GM18909 (cell line): ENCODE data around the gene KMT2B.
"Not testable (repeated sequence)": the region's sequence is repeated elsewhere in the genome, so short reads cannot be mapped to it uniquely, and the experiment has no call there.

Experiments
- ATAC-seq: cut with Tn5 transposase; IDR thresholded peaks from one replicate; pipeline ENCODE4 v1.9.1; 2021; ENCODE audit warnings: mild to moderate bottlenecking; ENCODE audit not compliant: unreplicated experiment, poor library complexity

Gene KMT2B

DNA sequence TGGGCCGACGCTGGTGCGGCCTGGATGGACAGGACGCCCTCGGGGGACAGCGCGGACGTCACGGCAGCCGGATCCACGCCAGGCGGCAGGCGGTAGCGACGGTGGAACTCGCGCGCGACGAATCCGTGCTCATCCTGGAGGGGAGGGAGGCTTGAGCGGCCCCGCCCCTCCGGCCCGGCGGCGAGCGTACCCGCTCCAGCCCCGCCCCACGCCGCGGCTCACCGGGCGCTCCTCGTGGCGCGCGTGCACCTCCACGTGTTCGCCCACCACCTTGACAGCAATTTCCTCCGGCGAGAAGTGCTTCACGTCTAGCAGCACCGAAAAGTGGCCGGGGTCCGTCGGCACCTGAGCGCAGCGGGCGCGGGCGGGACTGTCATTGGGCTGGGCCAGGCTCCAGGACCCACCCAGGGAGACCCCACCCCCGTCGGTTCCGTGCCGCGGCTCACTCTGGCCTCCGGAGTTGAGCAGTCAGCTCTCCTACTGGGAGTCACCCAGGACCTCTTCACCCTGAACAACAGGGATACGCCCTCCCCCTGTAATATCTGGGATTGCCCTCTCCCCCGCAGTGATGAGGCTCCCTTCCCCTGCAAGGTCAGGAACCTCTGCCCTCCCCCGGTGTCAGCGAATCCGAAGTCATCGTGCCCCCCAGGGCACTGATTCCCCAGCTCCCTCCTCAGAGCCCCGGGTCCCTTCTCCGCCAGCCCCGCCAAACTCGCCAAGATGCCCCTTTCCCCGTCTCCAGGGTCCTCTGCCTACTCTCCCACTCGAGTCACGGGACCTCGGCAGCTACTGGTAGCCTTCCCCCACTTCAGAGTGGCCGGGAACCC lies 38.0 kb downstream of the KMT2B start:
- ATAC-seq = no peak

DNA sequence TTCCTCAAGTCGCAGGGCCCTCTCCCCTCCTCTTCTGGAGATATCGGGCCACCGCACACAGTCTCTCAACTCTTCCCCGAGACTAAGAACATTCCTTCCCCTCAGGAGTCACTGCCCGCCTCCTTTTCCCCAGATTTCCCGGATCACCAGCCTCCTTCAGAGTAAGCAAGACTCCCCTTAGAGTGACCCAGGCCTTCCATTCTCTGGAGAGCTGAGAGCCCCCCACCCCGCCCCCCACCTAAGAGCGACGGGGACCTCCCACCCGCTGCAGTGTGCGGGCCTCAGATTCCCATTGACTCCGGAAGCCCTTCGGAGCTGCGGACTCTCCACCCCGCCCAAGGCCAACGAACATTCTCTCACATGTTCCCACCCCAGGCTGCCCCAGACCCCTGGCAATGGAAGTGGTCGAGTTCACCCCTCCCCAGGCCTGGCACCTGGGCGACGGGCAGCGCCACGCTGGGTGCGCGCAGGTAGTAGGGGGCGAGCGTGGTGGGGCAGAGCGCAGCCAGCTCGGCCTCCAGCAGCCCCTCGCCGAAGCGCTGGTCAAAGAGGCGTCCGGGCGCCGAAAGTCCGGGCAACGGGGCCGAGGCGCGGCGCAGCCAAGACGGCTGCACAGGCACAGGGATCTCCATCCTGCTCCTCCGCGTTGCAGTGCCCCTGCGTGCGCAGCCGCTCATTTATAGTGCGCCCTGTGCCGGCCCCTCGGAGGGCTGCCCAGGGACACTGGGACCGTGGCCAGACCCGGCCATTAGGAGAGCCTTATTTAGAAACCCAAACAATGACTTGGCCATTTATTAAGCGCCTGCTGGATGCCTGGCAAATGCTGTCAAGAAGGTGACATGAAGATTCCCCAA lies 38.8 kb downstream of the KMT2B start, which contains the start of gene HSPB6:
Gene HSPB6 (minus strand): TSS at position 653 of the 854 bp plus-strand sequence. CDS start 21 bp downstream, at position 632.
- no peak for ATAC-seq

DNA sequence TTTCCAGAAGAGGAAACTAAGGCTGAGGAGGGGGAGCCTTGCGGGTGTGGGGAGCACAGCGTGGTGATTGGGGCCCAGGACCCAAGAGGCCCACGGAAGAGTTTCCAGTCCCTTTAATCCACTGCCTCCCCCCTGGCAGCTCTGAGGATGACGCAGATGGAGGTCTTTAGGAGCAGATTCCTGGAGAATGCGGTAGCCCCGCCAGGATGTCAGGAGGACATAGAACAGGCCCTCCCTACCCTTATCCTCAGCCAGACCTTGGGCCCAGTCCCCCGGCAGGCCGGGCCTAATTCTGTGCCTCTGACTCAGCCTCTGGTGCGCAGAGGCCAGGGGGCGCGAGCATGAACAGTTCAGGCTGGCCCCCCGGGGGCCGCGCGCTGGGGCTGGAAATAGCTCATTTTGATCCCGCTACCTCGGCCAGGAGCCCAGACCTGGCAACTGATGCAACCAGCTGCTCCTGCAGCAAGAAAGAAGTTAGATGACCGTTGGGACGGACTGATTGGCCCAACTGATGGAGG lies 39.5 kb downstream of the KMT2B start:
- ATAC-seq = peak; percentile 4

DNA sequence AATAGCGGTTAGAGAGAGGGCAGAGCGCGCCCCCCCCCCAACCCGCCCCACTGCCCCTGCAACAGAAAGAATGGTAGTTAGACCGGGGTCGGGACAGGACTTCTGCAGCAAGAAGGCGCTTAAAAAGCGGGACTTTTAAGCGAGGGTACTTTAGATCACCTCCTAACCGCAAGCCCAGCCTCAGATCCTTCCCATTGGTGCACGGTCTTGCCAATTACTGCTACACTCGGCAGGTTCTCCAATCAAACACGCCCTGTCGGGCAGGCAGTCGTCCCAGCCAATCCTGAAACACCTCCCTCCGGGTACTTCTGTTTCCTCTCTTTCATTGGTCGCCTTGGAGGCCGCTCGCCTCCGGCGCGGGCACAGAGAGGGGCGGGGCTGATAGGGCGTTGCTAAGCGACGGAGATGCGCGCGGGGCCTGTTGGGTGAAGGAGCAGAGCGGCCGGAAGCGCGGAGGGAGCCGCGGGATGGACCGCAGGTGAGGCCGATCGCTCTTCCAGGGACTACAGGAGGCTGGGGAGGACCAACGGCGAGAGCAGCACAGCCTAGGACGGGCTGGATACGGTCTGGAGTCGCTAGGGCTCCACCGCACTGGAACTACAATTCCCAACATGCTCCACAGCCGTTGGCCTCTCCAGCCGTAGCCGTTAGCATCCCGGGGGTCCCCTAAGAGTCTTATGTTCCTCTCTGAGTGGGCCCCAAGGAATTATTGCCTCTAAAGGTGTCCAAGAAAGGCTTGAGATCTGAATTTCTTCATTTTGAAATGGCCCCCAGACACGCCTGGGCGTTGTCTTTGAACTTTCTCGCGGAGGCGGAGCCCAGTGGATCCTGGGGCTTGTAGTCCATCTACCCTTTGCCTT lies 40.2 kb downstream of the KMT2B start, which contains the start of gene PROSER3:
Gene PROSER3 (plus strand): TSS at position 428 of the 860 bp plus-strand sequence. CDS start 40 bp downstream, at position 468.
- peak; percentile 95 for ATAC-seq

DNA sequence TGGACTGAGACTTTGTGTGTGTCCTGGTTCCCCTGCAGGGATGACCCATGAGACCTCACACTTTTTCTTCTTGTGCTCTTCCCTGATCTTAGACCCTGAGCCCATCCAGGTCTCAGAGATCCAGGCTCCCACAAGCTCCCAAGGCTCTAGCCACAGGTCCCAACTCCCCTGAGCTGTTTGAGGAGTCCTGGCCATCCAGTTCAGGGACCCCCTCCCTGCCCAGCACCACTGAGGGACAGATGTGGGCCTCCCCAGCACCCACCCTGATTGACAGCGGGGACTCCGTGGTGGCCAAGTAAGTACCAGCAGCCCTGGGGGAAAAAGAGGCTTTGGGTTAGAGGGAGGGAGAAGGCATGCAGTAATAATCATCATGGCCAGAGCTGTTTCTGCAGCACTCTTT lies 41.9 kb downstream of the KMT2B start:
- no peak for ATAC-seq

DNA sequence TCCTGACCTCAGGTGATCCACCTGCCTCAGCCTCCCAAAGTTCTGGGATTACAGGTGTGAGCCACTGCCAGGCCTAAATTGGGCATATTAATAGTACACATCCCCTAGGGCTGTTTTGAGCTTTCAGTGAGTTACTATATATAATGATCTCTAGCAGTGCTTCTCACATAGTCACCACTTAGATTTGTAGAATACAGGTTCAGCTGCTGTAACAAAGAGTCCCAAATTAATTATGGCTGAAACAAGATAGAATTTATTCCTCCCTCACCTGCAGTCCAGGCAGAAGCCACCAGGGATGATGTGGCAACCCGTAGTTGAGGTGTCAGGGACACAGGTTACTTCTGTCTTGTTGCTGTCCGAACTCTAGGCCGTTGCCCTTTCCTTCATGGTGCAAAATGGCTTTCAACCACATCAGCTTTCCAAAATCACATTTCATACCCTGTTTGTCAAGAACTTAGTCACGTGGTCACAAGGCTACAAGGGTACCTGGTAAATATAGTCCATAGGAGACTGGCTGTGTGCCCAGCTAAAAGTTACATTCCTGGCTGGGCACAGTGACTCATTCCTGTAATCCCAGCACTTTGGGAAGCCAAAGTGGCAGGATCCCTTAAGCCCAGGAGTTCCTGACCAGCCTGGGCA lies 43.0 kb downstream of the KMT2B start:
- no peak for ATAC-seq

DNA sequence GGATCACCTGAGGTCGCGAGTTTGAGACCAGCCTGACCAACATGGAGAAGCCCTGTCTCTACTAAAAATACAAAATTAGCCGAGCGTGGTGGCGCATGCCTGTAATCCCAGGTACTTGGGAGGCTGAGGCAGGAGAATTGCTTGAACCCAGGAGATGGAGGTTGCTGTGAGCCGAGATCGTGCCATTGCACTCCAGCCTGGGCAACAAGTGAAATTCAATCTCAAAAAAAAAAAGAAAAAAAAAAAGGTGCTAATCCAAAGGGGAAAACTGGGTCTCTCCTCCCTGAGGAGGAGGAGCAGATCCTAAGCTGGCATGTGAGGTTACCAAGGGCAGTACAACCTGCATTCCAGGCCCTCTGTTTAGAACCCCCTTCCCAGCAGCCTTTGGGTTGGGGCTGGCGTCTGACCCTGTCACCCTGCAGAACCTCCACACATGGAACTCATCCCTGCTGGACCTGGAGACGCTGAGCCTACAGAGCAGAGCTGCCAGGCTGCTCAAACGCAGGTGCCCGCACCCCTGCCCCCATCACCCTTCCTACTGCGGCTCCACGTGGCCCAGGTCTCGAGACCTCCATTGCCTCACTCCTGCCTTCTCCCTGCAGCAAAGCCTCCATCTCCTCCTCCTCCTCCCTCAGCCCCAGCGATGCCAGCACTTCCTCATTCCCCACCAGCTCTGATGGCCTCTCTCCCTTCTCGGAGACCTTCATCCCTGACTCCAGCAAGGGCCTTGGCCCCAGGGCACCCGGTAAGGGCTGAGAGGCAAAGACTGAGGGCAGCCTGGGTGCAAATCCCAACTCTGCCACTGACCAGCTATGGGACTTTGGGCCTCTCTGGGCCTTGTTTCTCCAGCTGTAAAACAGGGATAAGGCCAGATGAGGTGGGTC lies 46.9 kb downstream of the KMT2B start:
- ATAC-seq = no peak

DNA sequence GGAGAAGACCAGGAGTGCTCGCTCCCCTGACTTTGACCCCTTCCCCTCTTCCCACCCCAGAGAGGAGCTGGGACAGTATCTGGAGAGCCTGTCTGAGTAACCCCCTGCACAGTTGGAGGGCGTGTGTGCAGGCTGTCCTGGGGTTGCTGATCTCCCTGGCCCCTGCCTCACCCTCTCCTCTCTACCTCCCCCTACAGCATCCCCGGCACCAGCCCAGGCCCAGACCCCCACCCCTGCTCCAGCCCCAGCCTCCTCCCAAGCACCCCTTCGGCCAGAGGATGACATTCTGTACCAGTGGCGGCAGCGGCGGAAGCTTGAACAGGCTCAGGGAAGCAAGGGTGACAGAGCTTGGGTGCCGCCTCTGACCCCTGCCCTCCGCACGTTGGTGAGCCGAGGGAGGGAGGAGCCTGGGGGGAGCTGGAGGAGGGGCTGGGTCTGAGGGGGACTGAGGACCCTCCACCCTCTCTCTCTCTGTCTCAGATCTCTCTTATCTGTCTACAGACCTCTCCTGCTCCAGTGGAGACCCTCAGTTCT lies 48.8 kb downstream of the KMT2B start:
- no peak for ATAC-seq

DNA sequence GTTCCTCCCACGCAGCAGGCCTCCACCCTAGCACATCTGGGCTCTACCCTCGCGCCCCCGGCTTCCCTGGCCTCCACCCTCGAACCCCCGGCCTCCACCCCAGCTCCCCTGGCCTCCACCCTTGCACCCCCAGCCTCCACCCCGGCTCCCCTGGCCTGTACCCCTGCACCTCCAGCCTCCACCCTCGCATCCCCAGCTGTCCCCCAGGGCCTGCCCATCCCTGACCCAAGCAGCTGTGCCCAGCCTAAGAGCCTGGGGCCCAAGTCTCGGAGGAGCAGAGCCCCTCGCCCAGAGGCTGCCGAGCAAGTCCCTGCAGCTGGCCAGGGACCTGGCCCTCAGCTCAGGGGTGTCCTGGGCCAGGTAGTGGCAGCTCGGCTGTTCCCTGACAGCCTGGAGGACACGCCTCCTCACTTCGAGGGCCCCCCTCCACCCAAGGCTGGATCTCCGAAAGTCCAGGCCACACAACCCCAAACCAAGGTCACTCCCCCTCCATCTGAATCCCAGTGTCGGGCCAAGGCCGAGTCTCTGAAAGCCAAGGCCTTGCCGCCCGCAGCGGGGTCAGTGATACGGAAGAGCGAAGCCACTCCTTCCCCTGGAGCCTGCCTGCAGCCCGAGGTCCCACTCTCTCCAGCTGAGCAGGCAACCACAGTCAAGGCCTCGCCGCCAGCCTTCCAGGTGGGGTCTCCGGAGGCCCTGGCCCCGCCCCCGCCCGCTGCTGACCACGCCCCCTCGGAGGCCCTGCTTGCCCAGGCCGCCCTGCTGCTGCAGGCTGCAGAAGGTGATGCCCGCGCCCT lies 49.7 kb downstream of the KMT2B start:
- ATAC-seq = no peak

DNA sequence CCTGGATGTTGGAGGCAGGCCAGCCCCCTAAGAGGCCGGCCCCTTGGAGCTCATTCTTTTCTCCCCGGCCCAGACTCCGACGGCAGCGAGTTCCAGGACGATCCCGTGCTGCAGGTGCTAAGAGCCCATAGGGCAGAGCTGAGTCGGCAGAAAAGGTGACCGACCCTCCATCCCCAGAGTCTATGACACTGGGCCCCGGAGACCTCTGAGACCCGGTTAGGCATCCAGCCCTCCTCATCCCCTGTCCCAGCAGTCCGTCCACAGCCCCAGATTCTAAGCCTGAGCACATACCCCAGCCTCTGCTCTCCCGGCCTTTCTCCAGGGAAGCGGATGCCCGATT lies 50.2 kb downstream of the KMT2B start:
- no peak for ATAC-seq

DNA sequence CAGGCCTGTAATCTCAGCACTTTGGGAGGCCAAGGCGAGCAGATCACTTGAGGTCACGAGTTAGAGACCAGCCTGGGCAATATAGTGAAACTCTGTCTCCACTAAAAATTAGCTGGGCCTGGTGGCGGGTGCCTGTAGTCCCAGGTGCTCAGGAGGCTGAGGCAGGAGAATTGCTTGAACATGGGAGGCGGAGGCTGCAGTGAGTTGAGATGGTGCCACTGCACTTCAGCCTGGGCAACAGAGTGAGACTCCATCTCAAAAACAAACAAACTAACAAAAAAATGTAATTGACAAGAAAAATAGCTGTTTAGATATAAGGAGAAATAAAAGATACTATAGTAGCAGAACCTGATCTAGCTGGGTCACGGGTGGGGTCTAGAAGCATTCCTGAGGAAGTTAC lies 54.6 kb downstream of the KMT2B start:
- not testable (repeated sequence) for ATAC-seq

DNA sequence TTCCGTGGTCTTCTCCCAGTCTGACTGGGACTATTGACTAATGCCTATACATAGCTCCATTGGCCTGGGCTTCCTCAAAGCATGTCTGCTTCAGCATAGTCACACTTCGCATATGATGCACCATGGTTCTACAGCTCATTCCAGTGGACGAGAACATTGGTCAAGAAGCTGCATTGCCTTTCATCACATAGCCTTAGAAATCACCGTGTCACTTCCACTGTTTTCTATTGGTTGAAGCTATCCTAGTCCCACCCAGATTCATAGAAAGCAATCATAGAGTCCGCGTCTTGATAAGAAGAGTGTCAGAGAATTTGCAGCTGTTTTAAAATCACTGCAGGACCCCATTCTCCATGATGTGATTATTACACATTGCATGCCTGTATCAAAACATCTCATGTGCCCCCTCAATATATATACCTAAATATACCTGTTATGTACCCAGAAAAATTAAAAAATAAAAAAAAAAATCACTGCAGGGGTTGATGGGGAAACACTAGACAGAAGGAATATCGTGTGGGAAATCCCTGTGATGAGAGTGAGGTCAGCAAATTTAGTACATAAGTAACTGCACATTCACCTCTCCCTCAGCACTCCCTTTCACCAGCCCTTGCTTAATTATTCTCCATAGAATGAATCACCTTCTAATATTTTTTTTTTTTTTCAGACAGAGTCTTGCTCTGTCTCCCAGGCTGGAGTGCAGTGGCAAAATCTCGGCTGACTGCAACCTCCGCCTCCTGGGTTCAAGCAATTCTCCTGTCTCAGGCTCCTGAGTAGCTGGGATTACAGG lies 55.4 kb downstream of the KMT2B start:
- no peak for ATAC-seq

DNA sequence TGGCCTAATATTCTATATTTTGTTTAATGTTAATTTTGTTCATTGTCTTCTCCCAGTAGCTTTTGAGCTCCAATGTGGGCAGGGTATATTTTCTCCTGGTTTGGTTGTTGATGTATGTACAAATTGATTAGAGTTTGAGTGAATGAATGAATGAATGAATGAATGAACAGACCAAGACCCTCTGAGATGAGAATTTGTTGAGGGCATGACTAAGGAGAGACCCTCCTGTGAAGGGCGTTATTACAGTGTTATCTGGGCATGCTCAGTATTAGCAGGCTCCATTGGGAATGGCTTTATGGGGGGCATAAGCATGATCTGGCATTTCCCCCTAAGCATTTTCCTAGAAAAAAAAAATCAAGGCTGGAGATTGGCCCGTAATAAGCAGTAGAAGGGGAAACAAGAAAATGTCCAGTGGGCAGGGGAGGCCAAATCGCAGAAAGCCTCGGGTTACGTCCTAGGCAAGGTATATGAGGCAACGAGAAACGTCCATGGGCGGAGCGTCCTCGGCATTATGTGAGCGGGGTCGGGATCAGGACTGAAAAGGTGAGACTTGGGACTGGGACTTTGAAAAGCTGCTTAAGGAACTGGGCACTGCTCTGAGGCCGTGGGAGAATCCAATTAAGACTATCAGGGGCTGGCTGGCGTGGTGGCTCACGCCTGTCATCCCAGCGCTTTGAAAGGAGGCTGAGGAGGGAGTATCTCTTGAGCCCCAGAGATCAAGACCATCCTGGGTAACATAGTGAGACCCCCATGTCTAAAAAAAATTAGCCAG lies 56.7 kb downstream of the KMT2B start:
- no peak for ATAC-seq

DNA sequence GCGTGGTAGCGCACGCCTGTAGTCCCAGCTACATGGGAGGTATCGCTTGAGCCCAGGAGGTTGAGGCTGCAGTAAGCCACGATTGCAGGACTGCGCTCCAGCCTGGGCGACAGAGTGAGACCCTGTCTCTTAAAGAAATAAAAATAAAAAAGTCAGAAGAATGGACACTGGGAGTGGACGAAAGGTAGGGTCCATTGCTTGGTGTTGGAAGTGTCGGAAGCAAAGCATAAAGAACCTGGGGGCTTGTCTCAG lies 57.2 kb downstream of the KMT2B start:
- no peak for ATAC-seq

DNA sequence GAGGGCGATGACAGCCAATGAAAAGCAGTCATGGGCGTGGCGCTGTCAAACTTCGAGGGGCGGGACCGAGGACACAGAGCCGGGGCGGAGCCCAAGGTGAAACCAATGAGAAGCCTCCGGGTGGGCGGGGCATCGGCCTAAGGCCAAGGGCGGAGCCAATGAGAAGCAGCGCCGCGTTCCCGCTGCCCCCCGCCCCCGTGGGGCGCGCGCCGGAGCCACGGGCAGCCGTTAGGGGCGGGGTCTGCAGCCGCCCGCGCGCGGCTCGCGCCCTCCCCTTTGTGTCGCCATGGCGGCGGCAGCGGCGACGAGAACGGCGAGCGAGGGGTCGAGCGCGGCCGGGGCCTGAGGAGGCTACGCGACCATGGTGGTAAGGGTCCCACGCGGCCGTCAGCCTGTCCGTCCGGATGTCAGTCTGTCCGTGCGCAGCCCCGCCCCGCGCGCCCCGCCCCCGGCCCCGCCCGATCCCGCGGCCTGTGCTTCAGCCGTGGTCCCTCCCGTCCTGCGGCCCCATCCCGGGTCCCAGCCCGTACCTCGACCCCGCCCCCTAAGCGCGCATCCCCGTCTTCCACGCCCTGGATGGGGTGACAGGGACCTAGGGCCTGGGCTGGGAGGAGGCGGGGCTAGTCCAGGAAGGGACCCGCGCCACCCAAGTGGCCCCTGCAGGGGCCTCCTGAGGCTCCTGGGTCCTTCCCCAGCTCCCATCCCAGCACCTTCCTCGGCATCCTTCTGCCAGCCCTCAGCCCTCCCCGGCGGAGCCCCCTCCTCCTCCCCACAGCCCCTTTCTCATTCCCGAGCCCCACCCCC lies 57.7 kb downstream of the KMT2B start, which contains the start of gene ARHGAP33:
Gene ARHGAP33 (plus strand): TSS at position 267 of the 804 bp plus-strand sequence. CDS start 95 bp downstream, at position 362.
- ATAC-seq = peak; percentile 88
